MM.1S (cell line): ENCODE measurements around the gene IL11RA.

Experiments
- DNase-seq: peaks from one replicate; pipeline ENCODE4 v3.0.0-alpha.2; 2015
- H2AFZ ChIP-seq: fragments of 300-600 bp; sonication (generic); 2 replicates; pipeline ENCODE4 v1.6.0; 2016; ENCODE audit warnings: antibody characterized with exemption, low read length
- H3F3A ChIP-seq: fragments of 300-600 bp; sonication (generic); 2 replicates; pipeline ENCODE4 v1.6.1; 2016; ENCODE audit warnings: mild to moderate bottlenecking, antibody characterized with exemption, low read length, moderate library complexity, mixed read lengths; ENCODE audit not compliant: insufficient read depth
- H3K27ac ChIP-seq: fragments of 300-600 bp; sonication (generic); 2 replicates; pipeline ENCODE4 v1.5.1; 2016; ENCODE audit warnings: mild to moderate bottlenecking, low read length
- H3K27me3 ChIP-seq: fragments of 300-600 bp; sonication (generic); replicated peaks from 2 replicates; pipeline ENCODE4 v1.6.0; 2016; ENCODE audit warnings: low read length; ENCODE audit not compliant: insufficient read depth
- H3K36me3 ChIP-seq: fragments of 300-600 bp; sonication (generic); replicated peaks from 2 replicates; pipeline ENCODE4 v1.6.1; 2016; ENCODE audit warnings: mild to moderate bottlenecking, low read length, mixed read lengths; ENCODE audit not compliant: insufficient read depth
- H3K4me1 ChIP-seq: fragments of 300-600 bp; sonication (generic); 2 replicates; pipeline ENCODE4 v1.6.1; 2016; ENCODE audit warnings: low read length, mixed read lengths
- H3K4me2 ChIP-seq: fragments of 300-600 bp; sonication (generic); 2 replicates; pipeline ENCODE4 v1.6.0; 2016; ENCODE audit warnings: low read depth, low read length
- H3K4me3 ChIP-seq: fragments of 300-600 bp; sonication (generic); 2 replicates; pipeline ENCODE4 v1.5.1; 2016; ENCODE audit warnings: low read length, mixed read lengths
- H3K79me2 ChIP-seq: fragments of 300-600 bp; sonication (generic); 2 replicates; pipeline ENCODE4 v1.6.1; 2016; ENCODE audit warnings: mixed run types, low read length, mixed read lengths
- H3K9ac ChIP-seq: fragments of 300-600 bp; sonication (generic); 2 replicates; pipeline ENCODE4 v1.6.1; 2016; ENCODE audit warnings: low read length, mixed read lengths
- H3K9me2 ChIP-seq: fragments of 300-600 bp; sonication (generic); replicated peaks from 2 replicates; pipeline ENCODE4 v1.6.1; 2016; ENCODE audit warnings: mild to moderate bottlenecking, low read length, mixed read lengths; ENCODE audit not compliant: insufficient read depth
- H3K9me3 ChIP-seq: fragments of 300-600 bp; sonication (generic); replicated peaks from 2 replicates; pipeline ENCODE4 v1.6.1; 2016; ENCODE audit warnings: mild to moderate bottlenecking, low read length, mixed read lengths; ENCODE audit not compliant: insufficient read depth
- H4K20me1 ChIP-seq: fragments of 300-600 bp; sonication (generic); 2 replicates; pipeline ENCODE4 v1.6.1; 2016; ENCODE audit warnings: mild to moderate bottlenecking, low read length, moderate library complexity, mixed read lengths; ENCODE audit not compliant: insufficient read depth
- CTCF ChIP-seq: fragments of 300-600 bp; sonication (generic); IDR thresholded peaks from 2 replicates; pipeline ENCODE4 v1.5.1; 2016; ENCODE audit warnings: antibody characterized with exemption, low read length, mixed read lengths
- EZH2 ChIP-seq: fragments of 300-600 bp; sonication (generic); optimal IDR thresholded peaks from 2 replicates; pipeline ENCODE3; 2017; ENCODE audit warnings: low read depth, mild to moderate bottlenecking, antibody characterized with exemption, low read length, mixed read lengths
- EZH2phosphoT487 ChIP-seq: fragments of 300-600 bp; sonication (generic); IDR thresholded peaks from 2 replicates; pipeline ENCODE4 v1.6.1; 2018; ENCODE audit warnings: antibody characterized with exemption, low read length

IL11RA gene

GRCh38 chr9:34686231-34686630, 34.2 kb downstream of the IL11RA start:
- H3K4me3 ChIP-seq: no peak overlapping the region
- no peaks in the 10 kb centered on the region for H3F3A ChIP-seq
- no peaks in the 10 kb centered on the region for H3K79me2 ChIP-seq
- H3K27ac ChIP-seq: no peak overlapping the region
- H3K9ac ChIP-seq: no peak overlapping the region
- no peak for TF ChIP-seq EZH2phosphoT487
- TF ChIP-seq CTCF: no peak
- no peak for TF ChIP-seq EZH2
- H2AFZ ChIP-seq: no peak overlapping the region
- H3K36me3 ChIP-seq: no peaks in the 10 kb centered on the region
- H4K20me1 ChIP-seq: no peaks in the 10 kb centered on the region
- H3K9me3 ChIP-seq: no peaks in the 10 kb centered on the region
- H3K9me2 ChIP-seq: no peaks in the 10 kb centered on the region
- no peak overlapping the region for H3K4me2 ChIP-seq
- DNase-seq: no peak
- H3K27me3 ChIP-seq: no peaks in the 10 kb centered on the region
- H3K4me1 ChIP-seq: no peaks in the 10 kb centered on the region

GRCh38 chr9:34686732-34687131, 34.7 kb downstream of the IL11RA start:
- no peaks in the 10 kb centered on the region for H3K4me1 ChIP-seq
- H3K9ac ChIP-seq: no peak overlapping the region
- H3F3A ChIP-seq: no peaks in the 10 kb centered on the region
- H3K9me3 ChIP-seq: no peaks in the 10 kb centered on the region
- TF ChIP-seq EZH2phosphoT487 (no peak), CTCF (no peak), EZH2 (no peak)
- H3K36me3 ChIP-seq: no peaks in the 10 kb centered on the region
- DNase-seq: no peak
- H3K9me2 ChIP-seq: no peaks in the 10 kb centered on the region
- H3K4me3 ChIP-seq: no peak overlapping the region
- H3K79me2 ChIP-seq: no peaks in the 10 kb centered on the region
- no peak overlapping the region for H3K27ac ChIP-seq
- H3K27me3 ChIP-seq: no peaks in the 10 kb centered on the region
- H2AFZ ChIP-seq: no peak overlapping the region
- no peaks in the 10 kb centered on the region for H4K20me1 ChIP-seq
- no peak overlapping the region for H3K4me2 ChIP-seq

GRCh38 chr9:34687276-34688030, 35.5 kb downstream of the IL11RA start:
- Histone ChIP-seq H3K9me3 (no peaks in the 10 kb centered on the region), H3K27ac (no peak overlapping the region), H4K20me1 (no peaks in the 10 kb centered on the region), H2AFZ (no peak overlapping the region), H3K27me3 (no peaks in the 10 kb centered on the region), H3K9ac (no peak overlapping the region), H3K9me2 (no peaks in the 10 kb centered on the region), H3K36me3 (no peaks in the 10 kb centered on the region), H3K4me3 (no peak overlapping the region), H3K4me2 (no peak overlapping the region), H3F3A (no peaks in the 10 kb centered on the region), H3K4me1 (no peaks in the 10 kb centered on the region), H3K79me2 (no peaks in the 10 kb centered on the region)
- TF ChIP-seq EZH2phosphoT487 (no peak), CTCF (no peak), EZH2 (no peak)
- DNase-seq: no peak
